ENCODE data around the gene SUSD4. TPM values are rescaled to one million over a fixed set of nuclear protein-coding genes. Genes with fewer than 3 reads are reported as not detected.

Gene SUSD4
- total and polyA plus RNA-seq, 9 of the 15 experiments (the other 6 are each of a cell fraction or from before 2014, with no cell fraction given), result 0.06 to 1.7 (median 0.09) TPM; not detected in 4

DNA sequence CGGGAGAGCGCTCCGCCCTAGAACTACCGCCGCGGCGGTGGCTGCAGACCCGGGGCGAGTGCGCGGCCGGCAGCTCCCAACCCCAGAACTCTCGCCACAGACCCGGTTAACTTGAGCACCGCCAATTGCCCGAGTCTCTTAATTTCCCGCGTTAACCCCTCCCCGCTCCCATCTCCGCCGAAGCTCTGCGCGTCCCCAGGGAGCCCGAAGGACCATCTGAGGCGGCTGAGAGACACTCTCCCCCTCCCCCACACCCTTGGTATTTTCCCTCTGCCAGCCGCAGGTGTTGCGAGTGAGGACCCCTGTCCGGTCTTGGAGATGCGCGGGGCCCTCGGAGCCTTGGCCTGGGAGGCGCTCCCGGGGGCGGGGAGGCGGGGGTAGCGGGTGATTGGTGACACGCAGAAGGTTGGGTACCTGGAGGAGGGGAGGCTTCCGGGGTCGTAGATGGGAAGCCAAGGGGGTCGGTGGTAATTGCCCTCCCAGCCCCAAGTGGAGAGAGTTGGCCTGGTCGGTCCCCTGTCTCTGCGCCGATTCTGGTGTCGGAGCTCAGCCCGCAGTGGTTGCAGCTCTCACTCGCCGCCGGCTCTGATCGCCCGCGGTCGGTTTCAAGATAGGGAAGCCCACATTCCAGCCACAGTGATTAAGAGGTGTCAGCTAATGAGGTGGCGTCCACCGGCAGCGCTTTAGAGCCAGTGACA, 858 bp upstream of the SUSD4 start (continued):
- TF ChIP-seq, protein P1, sequence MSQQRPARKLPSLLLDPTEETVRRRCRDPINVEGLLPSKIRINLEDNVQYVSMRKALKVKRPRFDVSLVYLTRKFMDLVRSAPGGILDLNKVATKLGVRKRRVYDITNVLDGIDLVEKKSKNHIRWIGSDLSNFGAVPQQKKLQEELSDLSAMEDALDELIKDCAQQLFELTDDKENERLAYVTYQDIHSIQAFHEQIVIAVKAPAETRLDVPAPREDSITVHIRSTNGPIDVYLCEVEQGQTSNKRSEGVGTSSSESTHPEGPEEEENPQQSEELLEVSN (IDR thresholded peaks at IDR 0.05; ENCODE audit: borderline replicate concordance in 1 of 2, extremely low read depth in 1 of 2, insufficient read depth in 1 of 2, insufficient read length in 1 of 2, low read depth in 1 of 2, low read length in 1 of 2, poor library complexity in 1 of 2, severe bottlenecking in 1 of 2), result peak in 1 of 2 experiments; percentile 9
- no peak for TF ChIP-seq SP2 (IDR thresholded peaks at IDR 0.05; ENCODE audit: extremely low read depth, low read depth, low read length, poor library complexity, severe bottlenecking)
- TF ChIP-seq CEBPB (tag; IDR thresholded peaks at IDR 0.05), result no peak
- TF ChIP-seq EGR1 (conservative IDR thresholded peaks at IDR 0.05), result no peak; the same call in 1 of the 2 replicates
- no peak for TF ChIP-seq MTF1 (CRISPR knock-in tag; IDR thresholded peaks at IDR 0.05; ENCODE audit: borderline replicate concordance)
- no peak for TF ChIP-seq ADNP (tag; IDR thresholded peaks at IDR 0.05)
- no peak for TF ChIP-seq ZNF239 (CRISPR knock-in tag; IDR thresholded peaks at IDR 0.05)
- peak; percentile 89 to 97 for TF ChIP-seq TEAD1 (CRISPR knock-in tag; IDR thresholded peaks at IDR 0.05)
- TF ChIP-seq BDP1 (IDR thresholded peaks at IDR 0.05; ENCODE audit: insufficient read depth, insufficient read length), result no peak
- peak; percentile 13; the same call in 1 of the 2 replicates for TF ChIP-seq BHLHE40 (IDR thresholded peaks at IDR 0.05; ENCODE audit: low read length)
- TF ChIP-seq, protein P2, sequence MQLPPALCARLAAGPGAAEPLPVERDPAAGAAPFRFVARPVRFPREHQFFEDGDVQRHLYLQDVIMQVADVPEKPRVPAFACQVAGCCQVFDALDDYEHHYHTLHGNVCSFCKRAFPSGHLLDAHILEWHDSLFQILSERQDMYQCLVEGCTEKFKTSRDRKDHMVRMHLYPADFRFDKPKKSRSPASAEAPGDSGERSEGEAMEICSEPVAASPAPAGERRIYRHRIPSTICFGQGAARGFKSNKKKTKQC (CRISPR knock-in tag; IDR thresholded peaks at IDR 0.05), result no peak
- no peak for TF ChIP-seq ARHGAP35 (IDR thresholded peaks at IDR 0.05; ENCODE audit: partially characterized antibody)
- no peak for TF ChIP-seq EWSR1 (IDR thresholded peaks at IDR 0.05; ENCODE audit: borderline replicate concordance, low read depth, partially characterized antibody)
- TF ChIP-seq TRIM28 (IDR thresholded peaks at IDR 0.05), result no peak
- peak; percentile 15 to 48; a peak in 2 of 4 replicates for TF ChIP-seq KDM1A (IDR thresholded peaks at IDR 0.05)
- TF ChIP-seq MCM2 (IDR thresholded peaks at IDR 0.05; ENCODE audit: low read depth), result no peak
- TF ChIP-seq, protein P3, sequence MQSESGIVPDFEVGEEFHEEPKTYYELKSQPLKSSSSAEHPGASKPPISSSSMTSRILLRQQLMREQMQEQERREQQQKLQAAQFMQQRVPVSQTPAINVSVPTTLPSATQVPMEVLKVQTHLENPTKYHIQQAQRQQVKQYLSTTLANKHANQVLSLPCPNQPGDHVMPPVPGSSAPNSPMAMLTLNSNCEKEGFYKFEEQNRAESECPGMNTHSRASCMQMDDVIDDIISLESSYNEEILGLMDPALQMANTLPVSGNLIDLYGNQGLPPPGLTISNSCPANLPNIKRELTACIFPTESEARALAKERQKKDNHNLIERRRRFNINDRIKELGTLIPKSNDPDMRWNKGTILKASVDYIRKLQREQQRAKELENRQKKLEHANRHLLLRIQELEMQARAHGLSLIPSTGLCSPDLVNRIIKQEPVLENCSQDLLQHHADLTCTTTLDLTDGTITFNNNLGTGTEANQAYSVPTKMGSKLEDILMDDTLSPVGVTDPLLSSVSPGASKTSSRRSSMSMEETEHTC (IDR thresholded peaks at IDR 0.05), result no peak
- TF ChIP-seq ZNF57 (CRISPR knock-in tag; IDR thresholded peaks at IDR 0.05), result no peak
- no peak for TF ChIP-seq ZNF695 (CRISPR knock-in tag; IDR thresholded peaks at IDR 0.05)

All from K562 (cell line).